ENCODE data around the gene ARHGEF40.
A peak's percentile ranks its signal among the peaks of the same experiment; 100 is the strongest.

Gene ARHGEF40

GRCh38 chr14:21089271-21089670 lies 19.2 kb downstream of the ARHGEF40 start:
- Histone ChIP-seq H4K20me1 (ENCODE audit: insufficient read depth, low read length) (peaks cover 8% of the 10 kb centered on the region; the same call in 1 of the 2 replicates), H3K27ac (ENCODE audit: low read length) (no peak overlapping the region), H3K27me3 (ENCODE audit: insufficient read depth, low read length, poor library complexity) (no peaks in the 10 kb centered on the region), H2AFZ (ENCODE audit: low read depth, low read length) (no peak overlapping the region), H3K79me2 (ENCODE audit: insufficient read depth, low read length) (no peaks in the 10 kb centered on the region), H3K4me2 (ENCODE audit: insufficient read depth, low read length) (no peak overlapping the region), H3K9ac (ENCODE audit: low read depth, low read length) (no peak overlapping the region), H3K9me3 (ENCODE audit: insufficient read depth, low read length, severe bottlenecking) (no peaks in the 10 kb centered on the region), H3K4me3 (ENCODE audit: low read depth in 1 of 2, low read length in 2 of 2) (no peak overlapping the region), H3K4me1 (ENCODE audit: insufficient read depth, low read length) (peaks cover 6% of the 10 kb centered on the region; the same call in 1 of the 2 replicates), H3K36me3 (ENCODE audit: insufficient read depth, low read length) (peaks cover 29% of the 10 kb centered on the region)
- no peak for TF ChIP-seq CTCF (IDR thresholded peaks at IDR 0.05; ENCODE audit: borderline replicate concordance, extremely low read depth, low read length, poor library complexity, severe bottlenecking)
- DNase-seq = no peak
- no peak for ATAC-seq (ENCODE audit: insufficient read depth, low read depth)

GRCh38 chr14:21089877-21090193 lies 19.7 kb downstream of the ARHGEF40 start:
- no peak for TF ChIP-seq EZH2 (IDR thresholded peaks at IDR 0.05; ENCODE audit: borderline replicate concordance, low read depth, low read length, severe bottlenecking)
- H3K36me3 ChIP-seq (ENCODE audit: insufficient read depth, low read length) = peaks cover 29% of the 10 kb centered on the region
- H2AFZ ChIP-seq (ENCODE audit: low read depth, low read length) = no peak overlapping the region
- no peak for DNase-seq
- ATAC-seq (ENCODE audit: insufficient read depth, low read depth) = no peak
- H3K4me1 ChIP-seq (ENCODE audit: insufficient read depth, low read length) = peaks cover 6% of the 10 kb centered on the region; the same call in 1 of the 2 replicates
- H3K9ac ChIP-seq (ENCODE audit: low read depth, low read length) = no peak overlapping the region
- no peak overlapping the region for H3K4me3 ChIP-seq (ENCODE audit: low read depth in 1 of 2, low read length in 2 of 2)
- H4K20me1 ChIP-seq (ENCODE audit: insufficient read depth, low read length) = peaks cover 8% of the 10 kb centered on the region; the same call in 1 of the 2 replicates
- H3K4me2 ChIP-seq (ENCODE audit: insufficient read depth, low read length) = no peak overlapping the region
- no peaks in the 10 kb centered on the region for H3K79me2 ChIP-seq (ENCODE audit: insufficient read depth, low read length)
- H3K9me3 ChIP-seq (ENCODE audit: insufficient read depth, low read length, severe bottlenecking) = no peaks in the 10 kb centered on the region
- H3K27me3 ChIP-seq (ENCODE audit: insufficient read depth, low read length, poor library complexity) = no peaks in the 10 kb centered on the region
- H3K27ac ChIP-seq (ENCODE audit: low read length) = no peak overlapping the region

- Histone ChIP-seq H3K27ac (ENCODE audit: low read length) (no peak overlapping the region), H3K79me2 (ENCODE audit: insufficient read depth, low read length) (no peaks in the 10 kb centered on the region), H2AFZ (ENCODE audit: low read depth, low read length) (no peak overlapping the region), H3K36me3 (ENCODE audit: insufficient read depth, low read length) (peaks cover 29% of the 10 kb centered on the region), H3K9me3 (ENCODE audit: insufficient read depth, low read length, severe bottlenecking) (no peaks in the 10 kb centered on the region), H4K20me1 (ENCODE audit: insufficient read depth, low read length) (peaks cover 8% of the 10 kb centered on the region), H3K4me3 (ENCODE audit: low read depth in 1 of 2, low read length in 2 of 2) (no peak overlapping the region), H3K4me1 (ENCODE audit: insufficient read depth, low read length) (peaks cover 6% of the 10 kb centered on the region; the same call in 1 of the 2 replicates), H3K27me3 (ENCODE audit: insufficient read depth, low read length, poor library complexity) (no peaks in the 10 kb centered on the region), H3K4me2 (ENCODE audit: insufficient read depth, low read length) (no peak overlapping the region), H3K9ac (ENCODE audit: low read depth, low read length) (no peak overlapping the region)
- ATAC-seq (ENCODE audit: insufficient read depth, low read depth) (peak; percentile 16; the same call in 1 of the 3 replicates), DNase-seq (peak; percentile 46)
- no peak for TF ChIP-seq EZH2 (IDR thresholded peaks at IDR 0.05; ENCODE audit: borderline replicate concordance, low read depth, low read length, severe bottlenecking)
- peak; percentile 64 for TF ChIP-seq CTCF (IDR thresholded peaks at IDR 0.05; ENCODE audit: borderline replicate concordance, extremely low read depth, low read length, poor library complexity, severe bottlenecking)
Measured at GRCh38 chr14:21090194-21090939, 20.3 kb downstream of the ARHGEF40 start.

GRCh38 chr14:21090940-21091663 lies 21.0 kb downstream of the ARHGEF40 start:
- no peaks in the 10 kb centered on the region for H3K9me3 ChIP-seq (ENCODE audit: insufficient read depth, low read length, severe bottlenecking)
- DNase-seq (no peak), ATAC-seq (ENCODE audit: insufficient read depth, low read depth) (no peak)
- peaks cover 6% of the 10 kb centered on the region; the same call in 1 of the 2 replicates for H3K4me1 ChIP-seq (ENCODE audit: insufficient read depth, low read length)
- peaks cover 8% of the 10 kb centered on the region for H4K20me1 ChIP-seq (ENCODE audit: insufficient read depth, low read length)
- no peak overlapping the region for H2AFZ ChIP-seq (ENCODE audit: low read depth, low read length)
- H3K27ac ChIP-seq (ENCODE audit: low read length) = no peak overlapping the region
- no peaks in the 10 kb centered on the region for H3K27me3 ChIP-seq (ENCODE audit: insufficient read depth, low read length, poor library complexity)
- H3K4me3 ChIP-seq (ENCODE audit: low read depth in 1 of 2, low read length in 2 of 2) = no peak overlapping the region
- TF ChIP-seq CTCF (IDR thresholded peaks at IDR 0.05; ENCODE audit: borderline replicate concordance, extremely low read depth, low read length, poor library complexity, severe bottlenecking) = no peak
- TF ChIP-seq EZH2 (IDR thresholded peaks at IDR 0.05; ENCODE audit: borderline replicate concordance, low read depth, low read length, severe bottlenecking) = no peak
- H3K4me2 ChIP-seq (ENCODE audit: insufficient read depth, low read length) = no peak overlapping the region
- H3K79me2 ChIP-seq (ENCODE audit: insufficient read depth, low read length) = no peaks in the 10 kb centered on the region
- no peak overlapping the region for H3K9ac ChIP-seq (ENCODE audit: low read depth, low read length)
- H3K36me3 ChIP-seq (ENCODE audit: insufficient read depth, low read length) = peaks cover 29% of the 10 kb centered on the region
